H1 (cell line): ENCODE measurements around the gene CHRNA1. TPM values are rescaled to one million over a fixed set of nuclear protein-coding genes. Genes with fewer than 3 reads are reported as not detected.

Experiments
- CTCF ChIA-PET: fragments of 300-600 bp; sonication (Branson Sonifier 250); formaldehyde crosslinking; loops from one replicate; lab custom pipeline; 2021; ENCODE audit not compliant: partially characterized antibody; lab: Charles Lee
- POLR2A ChIA-PET: fragments of 300-600 bp; sonication (Branson Sonifier 250); formaldehyde crosslinking; loops from one replicate; lab custom pipeline; 2021; ENCODE audit warnings: inconsistent platforms; ENCODE audit not compliant: partially characterized antibody; lab: Charles Lee
- DNase-seq, 2 experiments: peaks; one replicate each; pipeline versions ENCODE4 v3.0.0 to v3.0.0-alpha.2; 2010 to 2022; ENCODE audit warnings: low spot score in 2 of 2, low read depth in 1 of 2, mixed read lengths in 1 of 2
- FAIRE-seq: peaks from 2 replicates; lab custom pipeline; 2011; peaks lifted over from hg19 to GRCh38; lab: Jason Lieb, UNC
- H2AFZ ChIP-seq: 2 replicates; pipeline ENCODE4 v1.8.1; 2012; ENCODE audit warnings: low read length, inconsistent platforms
- H2AK5ac ChIP-seq: 2 replicates; pipeline ENCODE4 v1.6.1; 2013; ENCODE audit warnings: low read depth, low read length
- H2BK120ac ChIP-seq: replicated peaks from 2 replicates; pipeline ENCODE3; 2013; ENCODE audit warnings: low read depth, low read length, inconsistent platforms
- H2BK12ac ChIP-seq: 2 replicates; pipeline ENCODE4 v1.6.1; 2013; ENCODE audit warnings: low read depth, low read length
- H2BK15ac ChIP-seq: 2 replicates; pipeline ENCODE4 v1.6.1; 2013; ENCODE audit warnings: low read length
- H2BK20ac ChIP-seq: 2 replicates; pipeline ENCODE4 v1.6.1; 2013; ENCODE audit warnings: low read length
- H2BK5ac ChIP-seq: 2 replicates; pipeline ENCODE4 v1.6.1; 2013; ENCODE audit warnings: low read depth, low read length
- H3K14ac ChIP-seq: 2 replicates; pipeline ENCODE4 v1.6.1; 2013; ENCODE audit warnings: inconsistent platforms; ENCODE audit not compliant: insufficient read length
- H3K18ac ChIP-seq: 2 replicates; pipeline ENCODE4 v1.6.1; 2013; ENCODE audit warnings: low read length; ENCODE audit errors: extremely low read depth
- H3K23ac ChIP-seq: 2 replicates; pipeline ENCODE4 v1.6.1; 2013; ENCODE audit warnings: inconsistent platforms; ENCODE audit not compliant: insufficient read length
- H3K23me2 ChIP-seq: 2 replicates; pipeline ENCODE4 v1.6.1; 2013; ENCODE audit warnings: low read depth, low read length
- H3K27ac ChIP-seq: 2 replicates; pipeline ENCODE4 v1.6.1; 2011; ENCODE audit warnings: low read depth, low read length, inconsistent platforms
- H3K27me3 ChIP-seq, 4 experiments: replicated peaks in 1 of 4; 1 replicate in 1 of 4; 2 replicates in 3 of 4; pipeline versions ENCODE4 v1.6.1 to v1.8.1; 2011 to 2013; ENCODE audit warnings: low read length in 3 of 4, mild to moderate bottlenecking in 3 of 4, inconsistent platforms in 2 of 4, mixed read lengths in 2 of 4, moderate library complexity in 1 of 4; ENCODE audit not compliant: control insufficient read depth in 3 of 4, insufficient read depth in 3 of 4; ENCODE audit errors: extremely low read depth in 1 of 4
- H3K36me3 ChIP-seq, 4 experiments: 2 replicates each; pipeline versions ENCODE4 v1.6.1 to v1.8.1; 2011 to 2013; ENCODE audit warnings: mild to moderate bottlenecking in 4 of 4, low read length in 3 of 4, moderate library complexity in 2 of 4, control low read depth in 1 of 4, inconsistent platforms in 1 of 4; ENCODE audit not compliant: insufficient read depth in 4 of 4, control insufficient read depth in 2 of 4
- H3K4ac ChIP-seq: replicated peaks from 2 replicates; pipeline ENCODE3; 2013; ENCODE audit warnings: low read length, low read depth, mixed read lengths, inconsistent platforms; ENCODE audit not compliant: insufficient read length
- H3K4me1 ChIP-seq, 4 experiments: replicated peaks in 1 of 4; 1 replicate in 1 of 4; 2 replicates in 3 of 4; pipeline versions ENCODE4 v1.6.1 to v1.8.1; 2011 to 2013; ENCODE audit warnings: low read length in 3 of 4, inconsistent platforms in 2 of 4, mixed read lengths in 1 of 4; ENCODE audit not compliant: insufficient read depth in 4 of 4, control insufficient read depth in 3 of 4
- H3K4me2 ChIP-seq, 2 experiments: 2 replicates each; pipeline versions ENCODE4 v1.6.1 to v1.8.1; 2011 to 2013; ENCODE audit warnings: low read depth in 2 of 2, low read length in 2 of 2, control low read depth in 1 of 2, inconsistent platforms in 1 of 2, mild to moderate bottlenecking in 1 of 2; ENCODE audit not compliant: insufficient read depth in 1 of 2
- H3K4me3 ChIP-seq, 4 experiments: fragments of 200-600, 300-600 bp in 1 of 4; sonication (generic), shearing (Covaris generic), sonication (Bioruptor Twin) in 1 of 4; 2 replicates each; pipeline versions ENCODE4 v1.5.1 to v1.8.1; 2011 to 2016; ENCODE audit warnings: low read length in 4 of 4, low read depth in 3 of 4, control low read depth in 2 of 4, inconsistent platforms in 2 of 4, mild to moderate bottlenecking in 2 of 4, mixed read lengths in 1 of 4, moderate library complexity in 1 of 4; ENCODE audit not compliant: insufficient read depth in 2 of 4; ENCODE audit errors: extremely low read depth in 1 of 4
- H3K56ac ChIP-seq: replicated peaks from 2 replicates; pipeline ENCODE3; 2013; ENCODE audit warnings: low read depth, mild to moderate bottlenecking, mixed read lengths, low read length, inconsistent platforms; ENCODE audit not compliant: insufficient read length
- H3K79me1 ChIP-seq: 2 replicates; pipeline ENCODE4 v1.6.1; 2013; ENCODE audit warnings: low read depth, low read length, control low read depth
- H3K79me2 ChIP-seq, 2 experiments: 2 replicates each; pipeline versions ENCODE4 v1.6.1 to v1.8.1; 2012 to 2013; ENCODE audit warnings: low read length in 2 of 2, mild to moderate bottlenecking in 2 of 2, inconsistent platforms in 1 of 2; ENCODE audit not compliant: insufficient read depth in 2 of 2, control insufficient read depth in 1 of 2
- H3K9ac ChIP-seq, 4 experiments: replicated peaks in 1 of 4; 1 replicate in 1 of 4; 2 replicates in 3 of 4; pipeline versions ENCODE4 v1.6.1 to v1.8.1; 2011 to 2013; ENCODE audit warnings: low read depth in 3 of 4, low read length in 3 of 4, control low read depth in 2 of 4, mild to moderate bottlenecking in 2 of 4, moderate library complexity in 2 of 4, inconsistent platforms in 1 of 4; ENCODE audit errors: extremely low read depth in 1 of 4
- H3K9me3 ChIP-seq, 2 experiments: 2 replicates each; pipeline versions ENCODE4 v1.6.1 to v1.8.1; 2012 to 2013; ENCODE audit warnings: mild to moderate bottlenecking in 2 of 2, moderate library complexity in 2 of 2, control low read depth in 1 of 2, inconsistent platforms in 1 of 2, low read depth in 1 of 2, low read length in 1 of 2, mixed read lengths in 1 of 2; ENCODE audit not compliant: insufficient read depth in 2 of 2
- H4K20me1 ChIP-seq, 2 experiments: replicated peaks in 1 of 2; 2 replicates each; pipeline versions ENCODE3 to v1.8.1; 2011 to 2013; ENCODE audit warnings: inconsistent platforms in 2 of 2, low read length in 2 of 2, mild to moderate bottlenecking in 1 of 2; ENCODE audit not compliant: insufficient read depth in 2 of 2, control insufficient read depth in 1 of 2
- H4K5ac ChIP-seq: 2 replicates; pipeline ENCODE4 v1.6.1; 2013; ENCODE audit warnings: low read length, low read depth, mixed read lengths, inconsistent platforms; ENCODE audit not compliant: insufficient read length
- H4K8ac ChIP-seq: 2 replicates; pipeline ENCODE4 v1.8.0; 2013; ENCODE audit warnings: mild to moderate bottlenecking, moderate library complexity, low read length, inconsistent platforms; ENCODE audit not compliant: insufficient read depth; ENCODE audit errors: extremely low read depth
- H4K91ac ChIP-seq: replicated peaks from 2 replicates; pipeline ENCODE3; 2013; ENCODE audit warnings: low read length, mixed read lengths, inconsistent platforms; ENCODE audit not compliant: insufficient read length
- ASH2L ChIP-seq: fragments of 200-600, 300-600 bp; sonication (generic); IDR thresholded peaks from one replicate; pipeline ENCODE4 v1.7.1; 2017; ENCODE audit warnings: low read length
- CEBPB ChIP-seq: IDR thresholded peaks from 2 replicates; pipeline ENCODE4 v1.6.1; 2012; ENCODE audit warnings: low read depth, low read length
- FOSL1 ChIP-seq: IDR thresholded peaks from 2 replicates; pipeline ENCODE4 v1.6.1; 2011; ENCODE audit warnings: mild to moderate bottlenecking, low read depth, low read length, moderate library complexity; ENCODE audit not compliant: insufficient read depth
- HDAC6 ChIP-seq: IDR thresholded peaks from one replicate; pipeline ENCODE4 v1.7.1; 2012; ENCODE audit warnings: low read depth, mild to moderate bottlenecking, inconsistent platforms, low read length, moderate library complexity
- SIN3A ChIP-seq, 2 experiments: IDR thresholded peaks in 1 of 2; conservative IDR thresholded peaks in 1 of 2; 2 replicates each; pipeline ENCODE4 v1.6.1; 2011 to 2012; ENCODE audit warnings: low read length in 2 of 2, improper control_type of control experiment in 1 of 2, low read depth in 1 of 2, mild to moderate bottlenecking in 1 of 2
- SP4 ChIP-seq: IDR thresholded peaks from 2 replicates; pipeline ENCODE4 v1.6.1; 2012; ENCODE audit warnings: low read length, inconsistent platforms
- polyA plus RNA-seq, 7 experiments: library from polyadenylated mRNA; depleted of rRNA in 3 of 7; stranded (reverse) in 5 of 7; unstranded in 2 of 7; fragments of >200 nt in 5 of 7; fragments of 200-250 nt in 2 of 7; gene quantifications; 1 replicate in 5 of 7; 2 replicates in 1 of 7; 4 replicates in 1 of 7; pipeline versions ENCODE4 v1.2.1 to v1.2.3, GENCODE V29; 2011 to 2013; ENCODE audit warnings: missing spikeins in 2 of 7, mixed read lengths in 2 of 7
- total RNA-seq: library from RNA; stranded (reverse); fragmentation: NEBNext Ultra II Directional; extraction: Animal tissue kit (Norgen Biotek cat#: 25700); gene quantifications from 2 replicates; pipeline ENCODE4 v1.2.1, GENCODE V29; 2021

Gene CHRNA1
- total and polyA plus RNA-seq, 2 of the 8 experiments (the other 6 are each of a cell fraction or from before 2014, with no cell fraction given), result 0.11 to 0.15 TPM

GRCh38 chr2:174761837-174762236 lies 2.4 kb downstream of the CHRNA1 start:
- no peak overlapping the region for H2AFZ ChIP-seq
- H3K4me1 ChIP-seq, result peaks cover 0 to 5% (median 0%) of the 10 kb centered on the region in 4 experiments; a peak in 1 of 7 replicates
- FAIRE-seq, result no peak
- H3K56ac ChIP-seq, result no peak overlapping the region
- no peaks in the 10 kb centered on the region for H3K79me1 ChIP-seq
- ChIA-PET POLR2A (interaction anchor here (0.6 to 1.9 kb wide), 2 partner anchors 9 to 265 kb away, joined by 5 read pairs; no protein-coding TSS in a partner anchor), CTCF (interaction anchor here (0.8 to 5.8 kb wide), 11 partner anchors 9 to 269 kb away, joined by 3 to 55 read pairs (median 3); no protein-coding TSS in a partner anchor)
- H3K18ac ChIP-seq, result no peak overlapping the region
- H3K36me3 ChIP-seq, result no peaks in the 10 kb centered on the region
- H2BK12ac ChIP-seq, result no peak overlapping the region
- no peak overlapping the region for H2AK5ac ChIP-seq
- H4K8ac ChIP-seq, result no peak overlapping the region
- H3K9me3 ChIP-seq, result no peaks in the 10 kb centered on the region
- no peak for TF ChIP-seq FOSL1
- TF ChIP-seq SIN3A (conservative IDR thresholded peaks at IDR 0.05 in 1 of 2, IDR thresholded peaks at IDR 0.05 in 1 of 2; ENCODE audit: low read depth in 1 of 2, low read length in 2 of 2), result no peak
- TF ChIP-seq ASH2L, result no peak
- no peak for TF ChIP-seq HDAC6
- TF ChIP-seq SP4, result no peak
- TF ChIP-seq CEBPB, result no peak
- H4K5ac ChIP-seq, result no peak overlapping the region
- no peak overlapping the region for H3K9ac ChIP-seq
- H3K27me3 ChIP-seq, result no peaks in the 10 kb centered on the region; a peak in 1 of 7 replicates
- H4K91ac ChIP-seq, result no peak overlapping the region
- no peak overlapping the region for H3K4me3 ChIP-seq
- no peak overlapping the region for H2BK20ac ChIP-seq
- H3K23me2 ChIP-seq, result no peaks in the 10 kb centered on the region
- H3K79me2 ChIP-seq, result no peaks in the 10 kb centered on the region
- no peak overlapping the region for H3K14ac ChIP-seq
- peak overlapping the region; percentile 66 for H2BK120ac ChIP-seq
- H4K20me1 ChIP-seq, result no peaks in the 10 kb centered on the region
- no peak overlapping the region for H3K4me2 ChIP-seq
- no peak overlapping the region for H3K4ac ChIP-seq
- no peak overlapping the region for H2BK5ac ChIP-seq
- H2BK15ac ChIP-seq, result no peak overlapping the region; the same call in 1 of the 2 replicates
- no peak overlapping the region for H3K23ac ChIP-seq
- DNase-seq, result no peak
- no peak overlapping the region for H3K27ac ChIP-seq
